Liver (tissue), 9 donors: Measurements from ENCODE around the gene TMEM45A. TPM values are rescaled to one million over a fixed set of nuclear protein-coding genes. Genes with fewer than 3 reads are reported as not detected.

Experiments
- DNase-seq: peaks from one replicate; pipeline ENCODE4 v3.0.0-alpha.2; 2017; ENCODE audit warnings: low spot score
- H3K27ac ChIP-seq, 2 donors: one replicate each; pipeline ENCODE4 v1.7.0; 2013; ENCODE audit warnings: inconsistent platforms in 2 of 2, low read length in 2 of 2, control low read depth in 1 of 2, low read depth in 1 of 2, mild to moderate bottlenecking in 1 of 2
- H3K27me3 ChIP-seq, 4 donors: one replicate each; pipeline versions ENCODE4 v1.6.1 to v1.7.0; 2013; ENCODE audit warnings: low read length in 3 of 4, inconsistent platforms in 1 of 4, mild to moderate bottlenecking in 1 of 4, moderate library complexity in 1 of 4; ENCODE audit not compliant: control insufficient read depth in 4 of 4, insufficient read depth in 4 of 4
- H3K36me3 ChIP-seq, 4 donors: one replicate each; pipeline versions ENCODE4 v1.6.1 to v1.7.0; 2013; ENCODE audit warnings: low read length in 3 of 4, mild to moderate bottlenecking in 3 of 4, low read depth in 1 of 4, moderate library complexity in 1 of 4; ENCODE audit not compliant: control insufficient read depth in 4 of 4, insufficient read depth in 3 of 4
- H3K4me1 ChIP-seq, 4 donors: one replicate each; pipeline versions ENCODE4 v1.6.1 to v1.7.0; 2013; ENCODE audit warnings: low read length in 3 of 4, mild to moderate bottlenecking in 3 of 4, moderate library complexity in 1 of 4; ENCODE audit not compliant: control insufficient read depth in 4 of 4, insufficient read depth in 4 of 4
- H3K4me3 ChIP-seq, 3 donors: one replicate each; pipeline versions ENCODE4 v1.6.1 to v1.7.0; 2013; ENCODE audit warnings: low read length in 3 of 3, control low read depth in 1 of 3, low read depth in 1 of 3, mild to moderate bottlenecking in 1 of 3
- H3K9ac ChIP-seq, 2 donors: one replicate each; pipeline ENCODE4 v1.7.0; 2013; ENCODE audit warnings: low read length in 2 of 2, mild to moderate bottlenecking in 2 of 2, moderate library complexity in 2 of 2, control low read depth in 1 of 2, low read depth in 1 of 2
- H3K9me3 ChIP-seq, 4 donors: one replicate each; pipeline versions ENCODE4 v1.6.1 to v1.7.0; 2013; ENCODE audit warnings: low read length in 3 of 4; ENCODE audit not compliant: control insufficient read depth in 4 of 4
- ATF3 ChIP-seq: IDR thresholded peaks from 2 replicates; pipeline ENCODE4 v1.6.1; 2016; ENCODE audit warnings: antibody characterized with exemption
- EGR1 ChIP-seq, 2 donors: IDR thresholded peaks; 2 replicates each; pipeline ENCODE4 v1.6.1; 2016 to 2018; ENCODE audit warnings: antibody characterized with exemption in 2 of 2, low read depth in 2 of 2
- FOXA1 ChIP-seq: IDR thresholded peaks from 2 replicates; pipeline ENCODE4 v1.6.1; 2016; ENCODE audit warnings: antibody characterized with exemption
- FOXA2 ChIP-seq: IDR thresholded peaks from 2 replicates; pipeline ENCODE4 v1.6.1; 2016; ENCODE audit warnings: antibody characterized with exemption
- GABPA ChIP-seq, 2 donors: IDR thresholded peaks in 1 of 2; conservative IDR thresholded peaks in 1 of 2; 2 replicates each; pipeline ENCODE4 v1.6.1; 2016; ENCODE audit warnings: antibody characterized with exemption in 2 of 2, mild to moderate bottlenecking in 1 of 2, moderate library complexity in 1 of 2
- HNF4A ChIP-seq, 2 donors: conservative IDR thresholded peaks; 2 replicates each; pipeline ENCODE4 v1.6.1; 2016; ENCODE audit warnings: antibody characterized with exemption in 2 of 2, mild to moderate bottlenecking in 2 of 2
- HNF4G ChIP-seq: IDR thresholded peaks from 2 replicates; pipeline ENCODE4 v1.6.1; 2016; ENCODE audit warnings: antibody characterized with exemption
- JUND ChIP-seq, 2 donors: IDR thresholded peaks; 2 replicates each; pipeline ENCODE4 v1.6.1; 2016; ENCODE audit warnings: antibody characterized with exemption in 2 of 2
- NR2F2 ChIP-seq: IDR thresholded peaks from 2 replicates; pipeline ENCODE4 v1.6.1; 2016; ENCODE audit warnings: antibody characterized with exemption
- RAD21 ChIP-seq, 2 donors: IDR thresholded peaks; 2 replicates each; pipeline ENCODE4 v1.6.1; 2016; ENCODE audit warnings: antibody characterized with exemption in 2 of 2, mild to moderate bottlenecking in 2 of 2
- REST ChIP-seq: IDR thresholded peaks from 2 replicates; pipeline ENCODE4 v1.6.1; 2016; ENCODE audit warnings: antibody characterized with exemption, mild to moderate bottlenecking
- RXRA ChIP-seq, 2 donors: IDR thresholded peaks; 2 replicates each; pipeline ENCODE4 v1.6.1; 2017 to 2018; ENCODE audit warnings: antibody characterized with exemption in 2 of 2, mild to moderate bottlenecking in 1 of 2
- SP1 ChIP-seq: IDR thresholded peaks from 2 replicates; pipeline ENCODE4 v1.6.1; 2018; ENCODE audit warnings: antibody characterized with exemption, mild to moderate bottlenecking
- TAF1 ChIP-seq: conservative IDR thresholded peaks from 2 replicates; pipeline ENCODE4 v1.6.1; 2016; ENCODE audit warnings: antibody characterized with exemption, mild to moderate bottlenecking
- YY1 ChIP-seq: IDR thresholded peaks from 2 replicates; pipeline ENCODE4 v1.6.1; 2016; ENCODE audit warnings: antibody characterized with exemption, mild to moderate bottlenecking
- WGBS: extraction: QIAGEN DNeasy Blood & Tissue Kit; methylation state at CpG from one replicate; pipeline ENCODE4 v1.1.7; 2013; 5-methylcytosine and 5-hydroxymethylcytosine counted together
- polyA plus RNA-seq, 2 donors: library from polyadenylated mRNA; stranded (reverse) in 1 of 2; unstranded in 1 of 2; fragments of 200-250 nt in 1 of 2; fragments of >200 nt in 1 of 2; fragmentation: Nextera tagmentation in 1 of 2; extraction: Ambion mirVana in 1 of 2; gene quantifications; one replicate each; pipeline versions ENCODE4 v1.2.1 to v1.2.3, GENCODE V29; 2013 to 2015
- total RNA-seq, 2 donors: library from RNA; depleted of rRNA; stranded (reverse); fragments of >200 nt; gene quantifications; one replicate each; pipeline ENCODE4 v1.2.3, GENCODE V29; 2014
- TF ChIP-seq, protein P1 (sequence below): fragments of 150-350 bp; IDR thresholded peaks from 2 replicates; pipeline ENCODE4 v1.5.1; 2017; ENCODE audit warnings: improper control_type of control experiment, low read depth, low read length; ENCODE audit not compliant: missing input control
- TF ChIP-seq, protein P2 (sequence below): IDR thresholded peaks from 2 replicates; pipeline ENCODE4 v1.6.1; 2016; ENCODE audit warnings: antibody characterized with exemption
- TF ChIP-seq, protein P3 (sequence below): IDR thresholded peaks from 2 replicates; pipeline ENCODE4 v1.6.1; 2016; ENCODE audit warnings: antibody characterized with exemption
- donor health status: healthy.
- donor health status: healthy.
- donor health status: healthy.
- donor health status: healthy.
- donor health status: healthy.

The TMEM45A gene
- total and polyA plus RNA-seq, 4 donors, result 7.1 to 65.8 (median 45.1) TPM

DNA sequence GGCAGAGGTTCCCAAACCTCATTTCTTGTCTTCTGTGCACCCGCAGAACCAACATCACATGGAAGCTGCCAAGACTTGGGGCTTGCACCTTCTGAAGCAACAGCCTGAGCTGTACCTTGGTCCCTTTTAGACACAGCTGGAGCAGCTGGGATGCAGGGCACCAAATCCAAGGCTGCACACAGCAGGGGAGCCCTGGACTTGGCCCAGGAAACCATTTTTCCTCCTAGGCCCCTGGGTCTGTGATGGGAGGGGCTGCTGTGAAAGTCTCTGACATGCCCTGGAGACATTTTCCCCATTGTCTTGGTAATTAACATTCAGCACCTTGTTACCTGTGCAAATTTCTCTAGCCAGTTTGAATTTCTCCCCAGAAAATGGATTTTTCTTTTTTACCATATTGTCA, 33.6 kb upstream of the TMEM45A start:
- Histone ChIP-seq H3K36me3 (no peaks in the 10 kb centered on the region), H3K9me3 (no peaks in the 10 kb centered on the region), H3K4me3 (no peak overlapping the region), H3K27ac (no peak overlapping the region), H3K27me3 (no peaks in the 10 kb centered on the region), H3K9ac (no peak overlapping the region), H3K4me1 (peaks cover 0 to 26% (median 16%) of the 10 kb centered on the region in 4 donors)
- no peak for TF ChIP-seq ATF3
- no peak for TF ChIP-seq HNF4A (conservative IDR thresholded peaks at IDR 0.05)
- no peak for TF ChIP-seq JUND (IDR thresholded peaks at IDR 0.05)
- no peak for TF ChIP-seq NR2F2
- no peak for TF ChIP-seq FOXA2
- TF ChIP-seq FOXA1, result no peak
- no peak for TF ChIP-seq HNF4G
- no peak for TF ChIP-seq SP1
- TF ChIP-seq RAD21 (IDR thresholded peaks at IDR 0.05), result no peak
- TF ChIP-seq, protein P1, sequence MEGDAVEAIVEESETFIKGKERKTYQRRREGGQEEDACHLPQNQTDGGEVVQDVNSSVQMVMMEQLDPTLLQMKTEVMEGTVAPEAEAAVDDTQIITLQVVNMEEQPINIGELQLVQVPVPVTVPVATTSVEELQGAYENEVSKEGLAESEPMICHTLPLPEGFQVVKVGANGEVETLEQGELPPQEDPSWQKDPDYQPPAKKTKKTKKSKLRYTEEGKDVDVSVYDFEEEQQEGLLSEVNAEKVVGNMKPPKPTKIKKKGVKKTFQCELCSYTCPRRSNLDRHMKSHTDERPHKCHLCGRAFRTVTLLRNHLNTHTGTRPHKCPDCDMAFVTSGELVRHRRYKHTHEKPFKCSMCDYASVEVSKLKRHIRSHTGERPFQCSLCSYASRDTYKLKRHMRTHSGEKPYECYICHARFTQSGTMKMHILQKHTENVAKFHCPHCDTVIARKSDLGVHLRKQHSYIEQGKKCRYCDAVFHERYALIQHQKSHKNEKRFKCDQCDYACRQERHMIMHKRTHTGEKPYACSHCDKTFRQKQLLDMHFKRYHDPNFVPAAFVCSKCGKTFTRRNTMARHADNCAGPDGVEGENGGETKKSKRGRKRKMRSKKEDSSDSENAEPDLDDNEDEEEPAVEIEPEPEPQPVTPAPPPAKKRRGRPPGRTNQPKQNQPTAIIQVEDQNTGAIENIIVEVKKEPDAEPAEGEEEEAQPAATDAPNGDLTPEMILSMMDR, result no peak
- TF ChIP-seq EGR1 (IDR thresholded peaks at IDR 0.05; ENCODE audit: low read depth in 2 of 2), result no peak
- TF ChIP-seq RXRA (IDR thresholded peaks at IDR 0.05), result no peak
- TF ChIP-seq TAF1, result no peak
- no peak for TF ChIP-seq REST
- TF ChIP-seq GABPA (IDR thresholded peaks at IDR 0.05 in 1 of 2, conservative IDR thresholded peaks at IDR 0.05 in 1 of 2), result no peak
- TF ChIP-seq, protein P2, sequence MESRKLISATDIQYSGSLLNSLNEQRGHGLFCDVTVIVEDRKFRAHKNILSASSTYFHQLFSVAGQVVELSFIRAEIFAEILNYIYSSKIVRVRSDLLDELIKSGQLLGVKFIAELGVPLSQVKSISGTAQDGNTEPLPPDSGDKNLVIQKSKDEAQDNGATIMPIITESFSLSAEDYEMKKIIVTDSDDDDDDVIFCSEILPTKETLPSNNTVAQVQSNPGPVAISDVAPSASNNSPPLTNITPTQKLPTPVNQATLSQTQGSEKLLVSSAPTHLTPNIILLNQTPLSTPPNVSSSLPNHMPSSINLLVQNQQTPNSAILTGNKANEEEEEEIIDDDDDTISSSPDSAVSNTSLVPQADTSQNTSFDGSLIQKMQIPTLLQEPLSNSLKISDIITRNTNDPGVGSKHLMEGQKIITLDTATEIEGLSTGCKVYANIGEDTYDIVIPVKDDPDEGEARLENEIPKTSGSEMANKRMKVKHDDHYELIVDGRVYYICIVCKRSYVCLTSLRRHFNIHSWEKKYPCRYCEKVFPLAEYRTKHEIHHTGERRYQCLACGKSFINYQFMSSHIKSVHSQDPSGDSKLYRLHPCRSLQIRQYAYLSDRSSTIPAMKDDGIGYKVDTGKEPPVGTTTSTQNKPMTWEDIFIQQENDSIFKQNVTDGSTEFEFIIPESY, result no peak
- TF ChIP-seq, protein P3, sequence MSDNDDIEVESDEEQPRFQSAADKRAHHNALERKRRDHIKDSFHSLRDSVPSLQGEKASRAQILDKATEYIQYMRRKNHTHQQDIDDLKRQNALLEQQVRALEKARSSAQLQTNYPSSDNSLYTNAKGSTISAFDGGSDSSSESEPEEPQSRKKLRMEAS, result no peak
- no peak for TF ChIP-seq YY1
- WGBS, result 94% methylated on average over 1 of the region's 1 CpG
- DNase-seq, result no peak
